Peyer's patch (tissue), 4 donors: ENCODE results near the gene PLA2G2A.

Experiments
- POLR2A ChIP-seq, 2 donors: fragments of 450-650 bp; IDR thresholded peaks; one replicate each; pipeline ENCODE4 v1.5.1; 2017; ENCODE audit warnings: antibody characterized with exemption in 2 of 2, mild to moderate bottlenecking in 2 of 2, moderate library complexity in 2 of 2
- TF ChIP-seq, protein P1 (sequence below), 6 experiments: fragments of 450-650 bp in 4 of 6; fragments of 200-600 bp in 2 of 6; sonication (generic) in 1 of 6; IDR thresholded peaks; one replicate each; pipeline ENCODE4 v1.5.1; 2017 to 2019; ENCODE audit warnings: antibody characterized with exemption in 6 of 6, mild to moderate bottlenecking in 3 of 6, moderate library complexity in 1 of 6

DNA sequence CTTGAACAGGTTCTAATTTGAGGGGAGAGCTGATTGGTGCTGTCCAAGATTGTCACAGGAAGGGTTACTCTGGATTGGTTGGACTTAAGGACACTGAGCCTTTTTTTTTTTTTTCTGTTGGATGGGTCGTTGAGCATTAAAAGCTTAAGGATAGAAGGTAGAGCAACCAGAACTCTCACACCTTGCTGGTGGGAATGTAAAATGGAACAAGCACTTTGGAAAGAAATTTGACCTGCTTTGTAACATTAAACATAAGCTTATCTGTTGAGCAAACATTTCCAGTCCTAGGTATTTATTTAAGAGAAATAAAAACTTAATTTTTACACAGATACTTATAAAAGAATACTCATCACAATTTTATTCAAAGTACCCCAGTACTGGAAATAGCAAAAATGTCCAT, 29.8 kb upstream of the PLA2G2A start:
- TF ChIP-seq, protein P1, sequence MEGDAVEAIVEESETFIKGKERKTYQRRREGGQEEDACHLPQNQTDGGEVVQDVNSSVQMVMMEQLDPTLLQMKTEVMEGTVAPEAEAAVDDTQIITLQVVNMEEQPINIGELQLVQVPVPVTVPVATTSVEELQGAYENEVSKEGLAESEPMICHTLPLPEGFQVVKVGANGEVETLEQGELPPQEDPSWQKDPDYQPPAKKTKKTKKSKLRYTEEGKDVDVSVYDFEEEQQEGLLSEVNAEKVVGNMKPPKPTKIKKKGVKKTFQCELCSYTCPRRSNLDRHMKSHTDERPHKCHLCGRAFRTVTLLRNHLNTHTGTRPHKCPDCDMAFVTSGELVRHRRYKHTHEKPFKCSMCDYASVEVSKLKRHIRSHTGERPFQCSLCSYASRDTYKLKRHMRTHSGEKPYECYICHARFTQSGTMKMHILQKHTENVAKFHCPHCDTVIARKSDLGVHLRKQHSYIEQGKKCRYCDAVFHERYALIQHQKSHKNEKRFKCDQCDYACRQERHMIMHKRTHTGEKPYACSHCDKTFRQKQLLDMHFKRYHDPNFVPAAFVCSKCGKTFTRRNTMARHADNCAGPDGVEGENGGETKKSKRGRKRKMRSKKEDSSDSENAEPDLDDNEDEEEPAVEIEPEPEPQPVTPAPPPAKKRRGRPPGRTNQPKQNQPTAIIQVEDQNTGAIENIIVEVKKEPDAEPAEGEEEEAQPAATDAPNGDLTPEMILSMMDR (IDR thresholded peaks at IDR 0.05) = no peak
- TF ChIP-seq POLR2A (IDR thresholded peaks at IDR 0.05) = no peak
